ENCODE data around the gene MME.

MME gene

GRCh38 chr3:155079746-155080487 lies at the start of gene MME:
MME (plus strand) TSS chr3:155080319; CDS start chr3:155084168, 3,849 bp downstream.
- Histone ChIP-seq H3K27ac (ENCODE audit: low read depth, low read length) (peak within 1 kb of the TSS; percentile 94), H3K27me3 (ENCODE audit: control insufficient read depth in 5 of 5, insufficient read depth in 4 of 5, low read length in 5 of 5) (peaks cover 0 to 4% (median 0%) of the 10 kb centered on the region in 5 donors), H3K4me1 (ENCODE audit: control insufficient read depth in 5 of 5, insufficient read depth in 5 of 5, low read length in 5 of 5) (peaks cover 2 to 36% (median 32%) of the 10 kb centered on the region in 5 donors), H3K36me3 (ENCODE audit: control insufficient read depth in 5 of 5, insufficient read depth in 5 of 5, low read length in 5 of 5) (peaks cover 0 to 5% (median 0%) of the 10 kb centered on the region in 5 donors), H3K9ac (ENCODE audit: low read length in 5 of 5) (peak within 1 kb of the TSS; percentile 70 to 85 (median 79)), H3K4me3 (ENCODE audit: low read depth in 1 of 5, low read length in 5 of 5) (peak within 1 kb of the TSS; percentile 80 to 98 (median 91)), H3K9me3 (ENCODE audit: control insufficient read depth in 5 of 5, low read length in 5 of 5) (no peaks in the 10 kb centered on the region)

- Histone ChIP-seq H3K9me3 (ENCODE audit: control insufficient read depth in 5 of 5, low read length in 5 of 5) (no peaks in the 10 kb centered on the region), H3K9ac (ENCODE audit: low read length in 5 of 5) (no peak overlapping the region), H3K27ac (ENCODE audit: low read depth, low read length) (peak overlapping the region; percentile 81), H3K27me3 (ENCODE audit: control insufficient read depth in 5 of 5, insufficient read depth in 4 of 5, low read length in 5 of 5) (no peaks in the 10 kb centered on the region), H3K36me3 (ENCODE audit: control insufficient read depth in 5 of 5, insufficient read depth in 5 of 5, low read length in 5 of 5) (no peaks in the 10 kb centered on the region), H3K4me3 (ENCODE audit: low read depth in 1 of 5, low read length in 5 of 5) (no peak overlapping the region), H3K4me1 (ENCODE audit: control insufficient read depth in 5 of 5, insufficient read depth in 5 of 5, low read length in 5 of 5) (peaks cover 0 to 49% (median 19%) of the 10 kb centered on the region in 5 donors)
These were observed 48.9 kb upstream of the MME start for GRCh38 chr3:155031186-155031585.

DNA sequence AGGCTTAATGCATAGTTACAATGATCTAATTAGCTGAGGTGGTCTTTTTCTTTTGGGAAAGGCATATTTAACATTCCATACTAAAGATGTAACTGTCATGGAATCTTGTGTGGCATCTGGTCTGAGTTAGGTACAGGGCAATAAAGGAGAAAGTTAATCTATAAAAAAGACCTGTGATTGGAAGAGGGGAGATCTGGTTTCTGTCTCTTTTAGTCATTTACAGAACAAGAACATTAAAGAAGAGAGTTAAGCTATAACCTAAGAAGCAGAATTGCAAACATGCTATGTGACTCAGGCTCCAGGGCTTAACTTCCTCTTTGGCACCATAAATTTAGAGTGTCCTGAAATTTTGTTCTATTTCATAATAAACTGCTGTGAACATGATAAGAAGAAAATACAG lies 47.2 kb upstream of the MME start:
- Histone ChIP-seq H3K4me1 (ENCODE audit: control insufficient read depth in 5 of 5, insufficient read depth in 5 of 5, low read length in 5 of 5) (peaks cover 0 to 35% (median 11%) of the 10 kb centered on the region in 5 donors), H3K27ac (ENCODE audit: low read depth, low read length) (peak overlapping the region; percentile 81), H3K9ac (ENCODE audit: low read length in 5 of 5) (no peak overlapping the region), H3K27me3 (ENCODE audit: control insufficient read depth in 5 of 5, insufficient read depth in 4 of 5, low read length in 5 of 5) (no peaks in the 10 kb centered on the region), H3K36me3 (ENCODE audit: control insufficient read depth in 5 of 5, insufficient read depth in 5 of 5, low read length in 5 of 5) (no peaks in the 10 kb centered on the region), H3K4me3 (ENCODE audit: low read depth in 1 of 5, low read length in 5 of 5) (no peak overlapping the region), H3K9me3 (ENCODE audit: control insufficient read depth in 5 of 5, low read length in 5 of 5) (no peaks in the 10 kb centered on the region)

GRCh38 chr3:155034786-155035185 lies 45.3 kb upstream of the MME start:
- Histone ChIP-seq H3K27ac (ENCODE audit: low read depth, low read length) (no peak overlapping the region), H3K4me3 (ENCODE audit: low read depth in 1 of 5, low read length in 5 of 5) (no peak overlapping the region), H3K36me3 (ENCODE audit: control insufficient read depth in 5 of 5, insufficient read depth in 5 of 5, low read length in 5 of 5) (no peaks in the 10 kb centered on the region), H3K27me3 (ENCODE audit: control insufficient read depth in 5 of 5, insufficient read depth in 4 of 5, low read length in 5 of 5) (no peaks in the 10 kb centered on the region), H3K4me1 (ENCODE audit: control insufficient read depth in 5 of 5, insufficient read depth in 5 of 5, low read length in 5 of 5) (peaks cover 0 to 35% (median 11%) of the 10 kb centered on the region in 5 donors), H3K9ac (ENCODE audit: low read length in 5 of 5) (no peak overlapping the region), H3K9me3 (ENCODE audit: control insufficient read depth in 5 of 5, low read length in 5 of 5) (no peaks in the 10 kb centered on the region)

- Histone ChIP-seq H3K9me3 (ENCODE audit: control insufficient read depth in 5 of 5, low read length in 5 of 5) (no peaks in the 10 kb centered on the region), H3K4me1 (ENCODE audit: control insufficient read depth in 5 of 5, insufficient read depth in 5 of 5, low read length in 5 of 5) (peaks cover 0 to 33% (median 10%) of the 10 kb centered on the region in 5 donors), H3K4me3 (ENCODE audit: low read depth in 1 of 5, low read length in 5 of 5) (no peak overlapping the region), H3K36me3 (ENCODE audit: control insufficient read depth in 5 of 5, insufficient read depth in 5 of 5, low read length in 5 of 5) (no peaks in the 10 kb centered on the region), H3K27me3 (ENCODE audit: control insufficient read depth in 5 of 5, insufficient read depth in 4 of 5, low read length in 5 of 5) (no peaks in the 10 kb centered on the region), H3K27ac (ENCODE audit: low read depth, low read length) (no peak overlapping the region), H3K9ac (ENCODE audit: low read length in 5 of 5) (no peak overlapping the region)
These were observed 44.6 kb upstream of the MME start for GRCh38 chr3:155035553-155035952.

- Histone ChIP-seq H3K27ac (ENCODE audit: low read depth, low read length) (no peak overlapping the region), H3K36me3 (ENCODE audit: control insufficient read depth in 5 of 5, insufficient read depth in 5 of 5, low read length in 5 of 5) (no peaks in the 10 kb centered on the region), H3K9me3 (ENCODE audit: control insufficient read depth in 5 of 5, low read length in 5 of 5) (no peaks in the 10 kb centered on the region), H3K4me1 (ENCODE audit: control insufficient read depth in 5 of 5, insufficient read depth in 5 of 5, low read length in 5 of 5) (peaks cover 0 to 15% (median 0%) of the 10 kb centered on the region in 5 donors), H3K27me3 (ENCODE audit: control insufficient read depth in 5 of 5, insufficient read depth in 4 of 5, low read length in 5 of 5) (no peaks in the 10 kb centered on the region), H3K4me3 (ENCODE audit: low read depth in 1 of 5, low read length in 5 of 5) (no peak overlapping the region), H3K9ac (ENCODE audit: low read length in 5 of 5) (no peak overlapping the region)
These were observed 42.5 kb upstream of the MME start for GRCh38 chr3:155037508-155038202.

DNA sequence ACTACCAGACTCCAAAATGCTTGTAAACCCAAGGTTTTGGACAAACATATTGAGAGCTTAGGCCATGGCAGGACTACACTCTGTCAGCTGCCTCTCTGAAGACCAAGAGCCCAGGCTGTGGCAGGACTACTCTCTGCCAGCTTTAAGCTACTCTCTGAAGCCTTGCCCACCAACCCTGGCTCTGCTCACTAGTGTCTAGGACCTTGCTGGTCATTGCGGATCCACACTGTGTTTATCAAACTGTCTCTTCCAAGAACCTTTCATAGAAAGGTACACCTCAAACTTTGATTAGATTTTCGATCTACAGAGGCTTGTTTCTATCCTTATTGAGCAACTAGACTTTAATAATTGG lies 41.9 kb upstream of the MME start:
- Histone ChIP-seq H3K27ac (ENCODE audit: low read depth, low read length) (no peak overlapping the region), H3K9ac (ENCODE audit: low read length in 5 of 5) (no peak overlapping the region), H3K36me3 (ENCODE audit: control insufficient read depth in 5 of 5, insufficient read depth in 5 of 5, low read length in 5 of 5) (no peaks in the 10 kb centered on the region), H3K27me3 (ENCODE audit: control insufficient read depth in 5 of 5, insufficient read depth in 4 of 5, low read length in 5 of 5) (no peaks in the 10 kb centered on the region), H3K9me3 (ENCODE audit: control insufficient read depth in 5 of 5, low read length in 5 of 5) (no peaks in the 10 kb centered on the region), H3K4me1 (ENCODE audit: control insufficient read depth in 5 of 5, insufficient read depth in 5 of 5, low read length in 5 of 5) (peaks cover 0 to 10% (median 0%) of the 10 kb centered on the region in 5 donors), H3K4me3 (ENCODE audit: low read depth in 1 of 5, low read length in 5 of 5) (no peak overlapping the region)

DNA sequence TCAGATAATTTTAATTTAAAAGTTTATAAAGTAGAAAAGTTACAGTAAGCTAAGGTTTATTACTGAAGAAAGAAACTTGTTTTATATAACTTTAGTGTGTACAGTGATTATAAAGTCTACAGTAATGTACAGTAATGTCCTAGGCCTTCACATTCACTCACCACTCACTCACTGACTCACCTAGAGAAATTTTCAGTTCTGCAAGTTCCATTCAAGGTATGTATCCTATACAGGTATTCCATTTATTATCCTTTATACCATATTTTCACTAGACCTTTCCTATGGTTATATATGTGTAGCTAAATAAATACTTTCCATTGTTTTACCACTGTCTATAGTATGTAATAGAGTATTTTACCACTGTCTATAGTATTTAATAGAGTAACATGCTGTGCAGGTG lies 33.2 kb upstream of the MME start:
- no peak overlapping the region for H3K27ac ChIP-seq (ENCODE audit: low read depth, low read length)
- no peak overlapping the region for H3K9ac ChIP-seq (ENCODE audit: low read length in 5 of 5)
- no peak overlapping the region for H3K4me3 ChIP-seq (ENCODE audit: low read depth in 1 of 5, low read length in 5 of 5)
- no peaks in the 10 kb centered on the region for H3K27me3 ChIP-seq (ENCODE audit: control insufficient read depth in 5 of 5, insufficient read depth in 4 of 5, low read length in 5 of 5)
- no peaks in the 10 kb centered on the region for H3K9me3 ChIP-seq (ENCODE audit: control insufficient read depth in 5 of 5, low read length in 5 of 5)
- no peaks in the 10 kb centered on the region for H3K36me3 ChIP-seq (ENCODE audit: control insufficient read depth in 5 of 5, insufficient read depth in 5 of 5, low read length in 5 of 5)
- H3K4me1 ChIP-seq (ENCODE audit: control insufficient read depth in 5 of 5, insufficient read depth in 5 of 5, low read length in 5 of 5) = no peaks in the 10 kb centered on the region

DNA sequence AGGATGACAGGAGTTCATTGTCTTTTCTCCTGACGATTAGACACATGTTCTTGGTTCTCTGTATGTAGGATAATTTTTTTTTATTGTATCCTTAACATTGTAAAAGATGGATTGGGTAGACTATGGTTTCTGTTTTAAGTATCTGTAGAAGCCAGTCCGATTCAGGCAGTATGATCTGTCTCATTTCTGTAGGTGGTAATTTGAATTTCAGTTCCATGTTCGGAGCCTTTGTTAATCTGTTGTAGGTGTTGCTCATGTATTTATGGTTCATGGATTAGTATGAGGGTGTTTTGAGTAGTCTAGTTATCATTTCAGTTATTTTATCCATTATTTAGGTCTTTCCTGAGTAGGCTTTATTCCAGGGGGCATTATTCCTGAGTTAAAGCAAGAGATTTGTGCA lies 32.4 kb upstream of the MME start:
- Histone ChIP-seq H3K9me3 (ENCODE audit: control insufficient read depth in 5 of 5, low read length in 5 of 5) (peaks cover 0 to 6% (median 0%) of the 10 kb centered on the region in 5 donors), H3K27ac (ENCODE audit: low read depth, low read length) (no peak overlapping the region), H3K27me3 (ENCODE audit: control insufficient read depth in 5 of 5, insufficient read depth in 4 of 5, low read length in 5 of 5) (no peaks in the 10 kb centered on the region), H3K4me1 (ENCODE audit: control insufficient read depth in 5 of 5, insufficient read depth in 5 of 5, low read length in 5 of 5) (no peaks in the 10 kb centered on the region), H3K9ac (ENCODE audit: low read length in 5 of 5) (no peak overlapping the region), H3K4me3 (ENCODE audit: low read depth in 1 of 5, low read length in 5 of 5) (no peak overlapping the region), H3K36me3 (ENCODE audit: control insufficient read depth in 5 of 5, insufficient read depth in 5 of 5, low read length in 5 of 5) (no peaks in the 10 kb centered on the region)

DNA sequence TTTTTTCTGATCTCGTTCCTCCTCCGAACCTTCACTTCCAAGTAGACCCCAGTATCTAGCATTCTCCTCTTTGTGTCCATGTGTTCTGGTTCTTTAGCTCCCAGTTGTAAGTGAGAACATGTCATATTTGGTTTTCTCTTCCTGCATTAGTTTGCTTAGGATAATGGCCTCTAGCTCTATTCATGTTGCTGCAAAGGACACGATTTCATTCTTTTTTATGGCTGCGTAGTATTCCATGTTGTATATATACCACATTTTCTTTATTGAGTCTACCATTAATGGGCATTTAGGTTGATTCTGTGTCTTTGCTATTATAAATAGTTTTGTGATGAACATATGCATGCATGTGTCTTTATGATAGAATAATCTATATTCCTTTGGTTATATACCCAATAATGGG lies 30.2 kb upstream of the MME start:
- H3K27me3 ChIP-seq (ENCODE audit: control insufficient read depth in 5 of 5, insufficient read depth in 4 of 5, low read length in 5 of 5) = no peaks in the 10 kb centered on the region
- H3K4me3 ChIP-seq (ENCODE audit: low read depth in 1 of 5, low read length in 5 of 5) = no peak overlapping the region
- H3K4me1 ChIP-seq (ENCODE audit: control insufficient read depth in 5 of 5, insufficient read depth in 5 of 5, low read length in 5 of 5) = no peaks in the 10 kb centered on the region
- H3K36me3 ChIP-seq (ENCODE audit: control insufficient read depth in 5 of 5, insufficient read depth in 5 of 5, low read length in 5 of 5) = no peaks in the 10 kb centered on the region
- H3K27ac ChIP-seq (ENCODE audit: low read depth, low read length) = no peak overlapping the region
- H3K9ac ChIP-seq (ENCODE audit: low read length in 5 of 5) = no peak overlapping the region
- peaks cover 0 to 8% (median 0%) of the 10 kb centered on the region in 5 donors for H3K9me3 ChIP-seq (ENCODE audit: control insufficient read depth in 5 of 5, low read length in 5 of 5)
